ENCODE results near the gene OCEL1. TPM values are rescaled to one million over a fixed set of nuclear protein-coding genes. Genes with fewer than 3 reads are reported as not detected.
A peak's percentile ranks its signal among the peaks of the same experiment; 100 is the strongest.

OCEL1 gene
- total RNA-seq, 1 donor from 2014 or later = 21.8 TPM

GRCh38 chr19:17242431-17243208, 16.6 kb downstream of the OCEL1 start:
- Mint-ChIP-seq H3K27ac (peak overlapping the region; percentile 99), H3K4me3 (ENCODE audit: low read depth) (peak overlapping the region; percentile 99), H3K9me3 (ENCODE audit: low read depth) (no peaks in the 10 kb centered on the region), H3K27me3 (no peaks in the 10 kb centered on the region), H3K36me3 (ENCODE audit: insufficient read depth) (peaks cover 11% of the 10 kb centered on the region), H3K4me1 (ENCODE audit: low read depth) (peaks cover 53% of the 10 kb centered on the region)
- no peak for TF ChIP-seq CTCF (IDR thresholded peaks at IDR 0.05; ENCODE audit: unreplicated experiment)
- DNase-seq (ENCODE audit: low spot score, unreplicated experiment) = no peak

- DNase-seq (ENCODE audit: low spot score, unreplicated experiment) = no peak
- Mint-ChIP-seq H3K9me3 (ENCODE audit: low read depth) (no peaks in the 10 kb centered on the region), H3K4me3 (ENCODE audit: low read depth) (peak overlapping the region; percentile 99), H3K4me1 (ENCODE audit: low read depth) (peaks cover 50% of the 10 kb centered on the region), H3K27me3 (no peaks in the 10 kb centered on the region), H3K27ac (peak overlapping the region; percentile 99), H3K36me3 (ENCODE audit: insufficient read depth) (peaks cover 4% of the 10 kb centered on the region)
- TF ChIP-seq CTCF (IDR thresholded peaks at IDR 0.05; ENCODE audit: unreplicated experiment) = no peak
Measured at GRCh38 chr19:17243211-17243829, 17.3 kb downstream of the OCEL1 start.

GRCh38 chr19:17243830-17244617, 18.0 kb downstream of the OCEL1 start:
- Mint-ChIP-seq H3K36me3 (ENCODE audit: insufficient read depth) (peaks cover 3% of the 10 kb centered on the region), H3K4me1 (ENCODE audit: low read depth) (peaks cover 56% of the 10 kb centered on the region), H3K27me3 (no peaks in the 10 kb centered on the region), H3K4me3 (ENCODE audit: low read depth) (peak overlapping the region; percentile 99), H3K9me3 (ENCODE audit: low read depth) (no peaks in the 10 kb centered on the region), H3K27ac (peak overlapping the region; percentile 99)
- TF ChIP-seq CTCF (IDR thresholded peaks at IDR 0.05; ENCODE audit: unreplicated experiment) = no peak
- peak; percentile 60 for DNase-seq (ENCODE audit: low spot score, unreplicated experiment)

- Mint-ChIP-seq H3K4me3 (ENCODE audit: low read depth) (peak overlapping the region; percentile 99), H3K27me3 (no peaks in the 10 kb centered on the region), H3K9me3 (ENCODE audit: low read depth) (no peaks in the 10 kb centered on the region), H3K4me1 (ENCODE audit: low read depth) (peaks cover 52% of the 10 kb centered on the region), H3K36me3 (ENCODE audit: insufficient read depth) (peaks cover 3% of the 10 kb centered on the region), H3K27ac (peak overlapping the region; percentile 99)
- no peak for TF ChIP-seq CTCF (IDR thresholded peaks at IDR 0.05; ENCODE audit: unreplicated experiment)
- no peak for DNase-seq (ENCODE audit: low spot score, unreplicated experiment)
Measured at GRCh38 chr19:17244618-17245534, 18.9 kb downstream of the OCEL1 start.

Data from progenitor cell of endocrine pancreas (in vitro differentiated cells).